HepG2 (cell line): ENCODE measurements around the gene AHCY. TPM values are rescaled to one million over a fixed set of nuclear protein-coding genes. Genes with fewer than 3 reads are reported as not detected.
A peak's percentile ranks its signal among the peaks of the same experiment; 100 is the strongest.

Experiments
- AFF4 ChIP-seq: sonication (generic); formaldehyde crosslinking; IDR thresholded peaks from 2 replicates; pipeline ENCODE4 v1.4.0; 2020; ENCODE audit warnings: missing genetic modification reagents
- CEBPZ ChIP-seq: IDR thresholded peaks from 2 replicates; pipeline ENCODE4 v1.6.1; 2012; ENCODE audit warnings: low read length, improper control_type of control experiment
- CENPBD1 ChIP-seq: sonication (generic); formaldehyde crosslinking; IDR thresholded peaks from 2 replicates; pipeline ENCODE4 v1.8.0; 2022; ENCODE audit warnings: missing genetic modification reagents, low read depth, mild to moderate bottlenecking, borderline replicate concordance
- CHCHD3 ChIP-seq: sonication (generic); formaldehyde crosslinking; IDR thresholded peaks from 2 replicates; pipeline ENCODE4 v1.8.0; 2022; ENCODE audit warnings: mild to moderate bottlenecking, missing genetic modification reagents, moderate library complexity
- LRRFIP1 ChIP-seq: sonication (generic); formaldehyde crosslinking; conservative IDR thresholded peaks from 2 replicates; pipeline ENCODE4 v1.4.0; 2020; ENCODE audit warnings: missing genetic modification reagents
- MIXL1 ChIP-seq: IDR thresholded peaks from 2 replicates; pipeline ENCODE4 v1.6.1; 2016
- PAWR ChIP-seq: sonication (generic); formaldehyde crosslinking; IDR thresholded peaks from 2 replicates; pipeline ENCODE4 v1.4.0; 2020; ENCODE audit warnings: missing genetic modification reagents, mild to moderate bottlenecking, borderline replicate concordance
- PAX8 ChIP-seq: sonication (generic); formaldehyde crosslinking; IDR thresholded peaks from 2 replicates; pipeline ENCODE4 v1.8.0; 2022; ENCODE audit warnings: mild to moderate bottlenecking, missing genetic modification reagents, borderline replicate concordance
- RAD51 ChIP-seq: fragments of 450-650 bp; IDR thresholded peaks from 2 replicates; pipeline ENCODE4 v1.6.1; 2016; ENCODE audit warnings: borderline replicate concordance
- RFXANK ChIP-seq: IDR thresholded peaks from 2 replicates; pipeline ENCODE4 v1.6.1; 2016
- RXRB ChIP-seq: IDR thresholded peaks from 2 replicates; pipeline ENCODE4 v1.6.1; 2016; ENCODE audit warnings: borderline replicate concordance, missing genetic modification reagents, missing compliant biosample characterization
- SRSF4 ChIP-seq: fragments of 200-400 bp; formaldehyde crosslinking; IDR thresholded peaks from one replicate; pipeline ENCODE4 v1.6.1; 2018; ENCODE audit warnings: mild to moderate bottlenecking, low read depth, low read length, moderate library complexity; ENCODE audit not compliant: poor library complexity, severe bottlenecking
- TEAD2 ChIP-seq: sonication (generic); formaldehyde crosslinking; IDR thresholded peaks from 2 replicates; pipeline ENCODE4 v1.9.0; 2021; ENCODE audit warnings: missing genetic modification reagents
- THAP11 ChIP-seq: IDR thresholded peaks from 2 replicates; pipeline ENCODE4 v1.6.1; 2016; ENCODE audit warnings: missing biosample characterization, missing genetic modification reagents
- ZNF282 ChIP-seq: fragments of 450-650 bp; IDR thresholded peaks from 2 replicates; pipeline ENCODE4 v1.6.1; 2018; ENCODE audit not compliant: partially characterized antibody
- ZNF317 ChIP-seq: sonication (generic); formaldehyde crosslinking; IDR thresholded peaks from 2 replicates; pipeline ENCODE4 v1.5.0; 2020; ENCODE audit warnings: mild to moderate bottlenecking, missing genetic modification reagents
- ZNF543 ChIP-seq: sonication (generic); formaldehyde crosslinking; IDR thresholded peaks from 2 replicates; pipeline ENCODE4 v1.4.0; 2020; ENCODE audit warnings: mild to moderate bottlenecking, missing genetic modification reagents
- ZNF558 ChIP-seq: sonication (generic); formaldehyde crosslinking; IDR thresholded peaks from 2 replicates; pipeline ENCODE4 v1.9.0; 2022; ENCODE audit warnings: mild to moderate bottlenecking, missing genetic modification reagents, borderline replicate concordance
- ZNF570 ChIP-seq: sonication (generic); formaldehyde crosslinking; IDR thresholded peaks from 2 replicates; pipeline ENCODE4 v1.4.0; 2020; ENCODE audit warnings: mild to moderate bottlenecking, missing genetic modification reagents, borderline replicate concordance
- ZNF777 ChIP-seq: sonication (generic); formaldehyde crosslinking; IDR thresholded peaks from 2 replicates; pipeline ENCODE4 v1.4.0; 2020; ENCODE audit warnings: missing genetic modification reagents
- ZSCAN31 ChIP-seq: sonication (generic); formaldehyde crosslinking; IDR thresholded peaks from 2 replicates; pipeline ENCODE4 v1.5.0; 2020; ENCODE audit warnings: low read depth, mild to moderate bottlenecking, missing genetic modification reagents
- polyA plus RNA-seq, 8 experiments: library from polyadenylated mRNA; depleted of rRNA in 3 of 8; stranded (reverse) in 7 of 8; unstranded in 1 of 8; fragments of >200 nt; fragmentation: Illumina TruSeq in 4 of 8; extraction: Trizol in 4 of 8; gene quantifications; 2 replicates each; pipeline versions ENCODE4 v1.2.1 to v1.2.3, GENCODE V29; 2011 to 2016; ENCODE audit warnings: low read depth in 4 of 8, missing spikeins in 1 of 8, mixed read lengths in 1 of 8; ENCODE audit not compliant: insufficient read depth in 1 of 8
- total RNA-seq, 5 experiments: library from RNA; depleted of rRNA; stranded (reverse); fragments of >200 nt; fragmentation: Illumina TruSeq; extraction: Trizol; gene quantifications; 2 replicates each; pipeline ENCODE4 v1.2.3, GENCODE V29; 2016; ENCODE audit warnings: low read depth in 1 of 5

The AHCY gene
- total and polyA plus RNA-seq, 2 of the 13 experiments (the other 11 are each of a cell fraction or from before 2014, with no cell fraction given), result 407 to 419 TPM

- TF ChIP-seq PAWR (peak; percentile 56; the same call in 1 of the 2 replicates), RXRB (CRISPR knock-in tag) (peak; percentile 91), PAX8 (CRISPR knock-in tag) (no peak; the same call in 1 of the 2 replicates), ZNF282 (no peak), CHCHD3 (CRISPR knock-in tag) (no peak), LRRFIP1 (CRISPR knock-in tag) (no peak), MIXL1 (CRISPR knock-in tag) (peak; percentile 96), THAP11 (CRISPR knock-in tag) (peak; percentile 91), SRSF4 (no peak), AFF4 (no peak), TEAD2 (CRISPR knock-in tag) (no peak), RFXANK (0 out of 2 replicates have a peak, but pooled peaks have one; percentile 24), CEBPZ (no peak), CENPBD1 (CRISPR knock-in tag) (no peak), ZNF558 (CRISPR knock-in tag) (peak; percentile 76; the same call in 1 of the 2 replicates), ZNF543 (CRISPR knock-in tag) (0 out of 2 replicates have a peak, but pooled peaks have one; percentile 27), ZNF317 (CRISPR knock-in tag) (peak; percentile 46; the same call in 1 of the 2 replicates), RAD51 (no peak), ZNF570 (CRISPR knock-in tag) (no peak), ZNF777 (CRISPR knock-in tag) (peak; percentile 86), ZSCAN31 (CRISPR knock-in tag) (peak; percentile 99)
Measured at GRCh38 chr20:34312544-34313217, 9.5 kb upstream of the AHCY start (continued).
